Heart right ventricle (tissue), 16 donors: Measurements from ENCODE around the gene CD55. TPM values are rescaled to one million over a fixed set of nuclear protein-coding genes. Genes with fewer than 3 reads are reported as not detected.
A peak's percentile ranks its signal among the peaks of the same experiment; 100 is the strongest.

Experiments used
- ATAC-seq, 8 donors: fragments of 200-7000 bp; cut with Tn5 transposase; one replicate each; pipeline ENCODE4 v1.9.1; 2020; ENCODE audit warnings: mild to moderate bottlenecking in 8 of 8, moderate library complexity in 8 of 8, moderate number of reproducible peaks in 1 of 8
- DNase-seq, 2 donors: peaks; one replicate each; pipeline ENCODE4 v3.0.0-alpha.2; 2020
- H3K27ac ChIP-seq, 10 donors: fragments of 200-600 bp; sonication (generic) in 2 of 10; one replicate each; pipeline versions ENCODE4 v1.5.0 to v1.8.0; 2020 to 2022; ENCODE audit warnings: mild to moderate bottlenecking in 3 of 10
- H3K27me3 ChIP-seq, 7 donors: fragments of 200-600 bp; one replicate each; pipeline ENCODE4 v1.8.0; 2021 to 2022; ENCODE audit warnings: mild to moderate bottlenecking in 2 of 7
- H3K36me3 ChIP-seq, 9 donors: fragments of 200-600 bp; sonication (generic) in 1 of 9; one replicate each; pipeline versions ENCODE4 v1.5.0 to v1.8.0; 2020 to 2022; ENCODE audit warnings: mild to moderate bottlenecking in 2 of 9
- H3K4me1 ChIP-seq, 9 donors: fragments of 200-600 bp; sonication (generic) in 1 of 9; one replicate each; pipeline versions ENCODE4 v1.5.0 to v1.8.0; 2020 to 2022; ENCODE audit warnings: mild to moderate bottlenecking in 4 of 9
- H3K4me3 ChIP-seq, 10 donors: fragments of 200-600 bp; sonication (generic) in 2 of 10; one replicate each; pipeline versions ENCODE4 v1.5.0 to v1.8.0; 2020 to 2022; ENCODE audit warnings: mild to moderate bottlenecking in 7 of 10, moderate library complexity in 2 of 10
- H3K9me3 ChIP-seq, 11 donors: fragments of 200-600 bp in 10 of 11; sonication (generic) in 2 of 11; one replicate each; pipeline versions ENCODE4 v1.5.0 to v1.8.0; 2013 to 2022; ENCODE audit warnings: mild to moderate bottlenecking in 2 of 11, control low read depth in 1 of 11, moderate library complexity in 1 of 11
- CTCF ChIP-seq, 9 donors: fragments of 200-600 bp; sonication (generic) in 2 of 9; IDR thresholded peaks; one replicate each; pipeline versions ENCODE4 v1.5.0 to v1.8.0; 2021 to 2022; ENCODE audit warnings: antibody characterized with exemption in 9 of 9, mild to moderate bottlenecking in 5 of 9, moderate library complexity in 1 of 9
- whole genome bisulfite sequencing, 2 donors: extraction: QIAGEN DNeasy Blood & Tissue Kit; methylation state at CpG; one replicate each; pipeline ENCODE4 v1.1.7; 2013; ENCODE audit warnings: inconsistent platforms in 1 of 2; 5-methylcytosine and 5-hydroxymethylcytosine counted together
- intact Hi-C, 10 donors: fragments of 100-400 bp; cut with DNase I; formaldehyde crosslinking; loops; one replicate each; pipeline versions ENCODE4 v1.11.1 to v1.14.2; 2022
- polyA plus RNA-seq, 2 donors: library from polyadenylated mRNA; stranded (reverse); fragments of 200-250 nt; gene quantifications; one replicate each; pipeline ENCODE4 v1.2.3, GENCODE V29; 2013
- total RNA-seq, 10 donors: library from RNA; stranded (reverse); fragmentation: NEBNext Ultra II Directional in 3 of 10; extraction: Animal tissue kit (Norgen Biotek cat#: 25700) in 3 of 10; gene quantifications; one replicate each; pipeline versions ENCODE4 v1.2.1 to v1.2.4, GENCODE V29; 2021 to 2023
- donor health status: Arrhythmogenic right ventricular cardiomyopathy.
- donor health status: ischemic (EF 13 %, LVEDD 7.1; RV severe dilation, severe dysfunction).
- donor health status: healthy with polysubstance abuse.
- donor health status: DM: no; HTN: yes; CAD: no.
- donor health status: DM: no; HTN: no; CAD: no.
- donor health status: ischemic (EF 25% LVEDD 6.9; RV normal size, moderate dysfunction).
- donor health status: ischemic (EF 25% LVEDD 5.7; RV mildly dilated, moderate dysfunction).
- donor health status: healthy.
- donor health status: DM: yes; HTN: yes; CAD: no.
- donor health status: Ischemic cardiomyopathy.
- donor health status: ischemic (EF 35%, LVEDD 5.7; RV mildly dilated, moderate dysfunction).
- donor health status: nonischemic (EF 11% LVEDD 7.7; RV severe dilation, severe dysfunction).
- donor health status: DM: yes; HTN: yes; CAD: no.
- donor health status: PGD.
- donor health status: ischemic (EF 29% LVEDD 5.4; RV normal size, mild dysfunction).
- donor health status: nonischemic (EF 23%, LVEDD 6.1; RV moderate dilation, normal function).

CD55 gene
- total and polyA plus RNA-seq, 12 donors: 25.3 to 132 (median 81.4) TPM

GRCh38 chr1:207306023-207306422 lies 15.5 kb upstream of the CD55 start:
- DNase-seq: no peak
- Histone ChIP-seq H3K4me1 (peaks cover 3 to 28% (median 10%) of the 10 kb centered on the region in 9 donors), H3K4me3 (no peak overlapping the region), H3K27me3 (no peaks in the 10 kb centered on the region), H3K36me3 (no peaks in the 10 kb centered on the region), H3K27ac (no peak overlapping the region), H3K9me3 (no peaks in the 10 kb centered on the region)
- no peak for ATAC-seq
- intact Hi-C loops: no loop called here
- no peak for TF ChIP-seq CTCF (IDR thresholded peaks at IDR 0.05)
- whole genome bisulfite sequencing, 2 donors: 93% methylated on average over 1 of the region's 1 CpG

- no peak overlapping the region for H3K4me3 ChIP-seq
- no peak overlapping the region for H3K27ac ChIP-seq
- H3K27me3 ChIP-seq: no peaks in the 10 kb centered on the region
- intact Hi-C loops: no loop called here
- H3K9me3 ChIP-seq: no peaks in the 10 kb centered on the region
- 68% methylated on average over 5 of the region's 5 CpGs for WGBS, 2 donors
- ATAC-seq (no peak), DNase-seq (no peak)
- H3K36me3 ChIP-seq: no peaks in the 10 kb centered on the region
- H3K4me1 ChIP-seq: peaks cover 3 to 34% (median 10%) of the 10 kb centered on the region in 9 donors
- TF ChIP-seq CTCF (IDR thresholded peaks at IDR 0.05): no peak
These were observed 14.9 kb upstream of the CD55 start for GRCh38 chr1:207306603-207307002.

- Histone ChIP-seq H3K4me3 (no peak overlapping the region), H3K4me1 (peaks cover 3 to 42% (median 10%) of the 10 kb centered on the region in 9 donors), H3K27ac (peak overlapping the region in 1 of 10 donors; percentile 84), H3K9me3 (no peaks in the 10 kb centered on the region), H3K36me3 (no peaks in the 10 kb centered on the region), H3K27me3 (no peaks in the 10 kb centered on the region)
- ATAC-seq: no peak
- intact Hi-C loops: no loop called here
- WGBS, 2 donors: 97% methylated on average over 2 of the region's 2 CpGs
- no peak for TF ChIP-seq CTCF (IDR thresholded peaks at IDR 0.05)
- no peak for DNase-seq
These were observed 12.9 kb upstream of the CD55 start for GRCh38 chr1:207308451-207309190.

- H3K27ac ChIP-seq: peak overlapping the region; percentile 39 to 84 (median 72)
- H3K9me3 ChIP-seq: no peaks in the 10 kb centered on the region
- H3K4me1 ChIP-seq: peaks cover 3 to 42% (median 10%) of the 10 kb centered on the region in 9 donors
- H3K27me3 ChIP-seq: no peaks in the 10 kb centered on the region
- ATAC-seq (peak in 7 of 8 donors; percentile 69 to 92 (median 82)), DNase-seq (no peak)
- WGBS, 2 donors: 15 to 17% methylated on average over 4 of the region's 4 CpGs
- no peaks in the 10 kb centered on the region for H3K36me3 ChIP-seq
- intact Hi-C loops: no loop called here
- peak overlapping the region in 7 of 10 donors; percentile 1 to 33 (median 16) for H3K4me3 ChIP-seq
- TF ChIP-seq CTCF (IDR thresholded peaks at IDR 0.05): no peak
These were observed 11.7 kb upstream of the CD55 start for GRCh38 chr1:207309745-207310273.
